Parathyroid adenoma (tissue), 2 donors: ENCODE results near the gene REG1B.

ENCODE experiments used
- H2AFZ ChIP-seq: fragments of 300-600 bp; sonication (generic); one replicate; pipeline ENCODE4 v1.7.0; 2017; ENCODE audit warnings: antibody characterized with exemption, mild to moderate bottlenecking
- H3K27ac ChIP-seq: fragments of 300-600 bp; sonication (generic); one replicate; pipeline ENCODE4 v1.7.0; 2017
- H3K27me3 ChIP-seq: fragments of 300-600 bp; sonication (generic); one replicate; pipeline ENCODE4 v1.7.0; 2017; ENCODE audit warnings: low read length; ENCODE audit not compliant: control insufficient read depth, insufficient read depth
- H3K36me3 ChIP-seq: fragments of 300-600 bp; sonication (generic); one replicate; pipeline ENCODE4 v1.7.0; 2017; ENCODE audit warnings: low read length; ENCODE audit not compliant: control insufficient read depth, insufficient read depth
- H3K4me1 ChIP-seq: fragments of 300-600 bp; sonication (generic); one replicate; pipeline ENCODE4 v1.7.0; 2017; ENCODE audit warnings: control low read depth
- H3K4me2 ChIP-seq: fragments of 300-600 bp; sonication (generic); one replicate; pipeline ENCODE4 v1.7.0; 2017; ENCODE audit warnings: low read length
- H3K4me3 ChIP-seq: fragments of 300-600 bp; sonication (generic); one replicate; pipeline ENCODE4 v1.7.0; 2017; ENCODE audit warnings: low read depth, low read length
- H3K79me2 ChIP-seq: fragments of 300-600 bp; sonication (generic); one replicate; pipeline ENCODE4 v1.7.0; 2017; ENCODE audit warnings: control low read depth
- H3K9ac ChIP-seq: fragments of 300-600 bp; sonication (generic); one replicate; pipeline ENCODE4 v1.7.0; 2017; ENCODE audit warnings: mild to moderate bottlenecking
- H3K9me3 ChIP-seq: fragments of 300-600 bp; sonication (generic); one replicate; pipeline ENCODE4 v1.7.0; 2017; ENCODE audit warnings: low read length; ENCODE audit not compliant: control insufficient read depth
- CTCF ChIP-seq: fragments of 300-600 bp; sonication (generic); IDR thresholded peaks from one replicate; pipeline ENCODE4 v1.7.0; 2017; ENCODE audit warnings: antibody characterized with exemption, mild to moderate bottlenecking
- donor health status: primary hyperparathyroidism.

REG1B gene

GRCh38 chr2:79090693-79091092 lies 2.9 kb upstream of the REG1B start:
- Histone ChIP-seq H3K9me3 (no peaks in the 10 kb centered on the region), H3K4me3 (no peak overlapping the region)

GRCh38 chr2:79086255-79086654 lies 1.5 kb downstream of the REG1B start:
- no peaks in the 10 kb centered on the region for H3K79me2 ChIP-seq
- no peak overlapping the region for H2AFZ ChIP-seq
- H3K27ac ChIP-seq, result no peak overlapping the region
- H3K36me3 ChIP-seq, result no peaks in the 10 kb centered on the region
- no peak for TF ChIP-seq CTCF
- H3K4me3 ChIP-seq, result no peak overlapping the region
- H3K4me2 ChIP-seq, result no peak overlapping the region
- no peaks in the 10 kb centered on the region for H3K9me3 ChIP-seq
- H3K9ac ChIP-seq, result no peak overlapping the region
- no peaks in the 10 kb centered on the region for H3K4me1 ChIP-seq
- H3K27me3 ChIP-seq, result no peaks in the 10 kb centered on the region

More at GRCh38 chr2:79090693-79091092, 2.9 kb upstream of the REG1B start:
- Histone ChIP-seq H3K4me2 (no peak overlapping the region), H3K27ac (no peak overlapping the region), H3K27me3 (no peaks in the 10 kb centered on the region), H3K4me1 (no peaks in the 10 kb centered on the region), H3K36me3 (no peaks in the 10 kb centered on the region), H2AFZ (no peak overlapping the region), H3K79me2 (no peaks in the 10 kb centered on the region), H3K9ac (no peak overlapping the region)
- TF ChIP-seq CTCF, result no peak

- H3K4me2 ChIP-seq, result no peak overlapping the region
- TF ChIP-seq CTCF, result no peak
- H3K9me3 ChIP-seq, result no peaks in the 10 kb centered on the region
- H2AFZ ChIP-seq, result no peak overlapping the region
- no peak overlapping the region for H3K27ac ChIP-seq
- no peaks in the 10 kb centered on the region for H3K79me2 ChIP-seq
- H3K4me1 ChIP-seq, result no peaks in the 10 kb centered on the region
- no peaks in the 10 kb centered on the region for H3K27me3 ChIP-seq
- H3K4me3 ChIP-seq, result no peak overlapping the region
- H3K36me3 ChIP-seq, result no peaks in the 10 kb centered on the region
- H3K9ac ChIP-seq, result no peak overlapping the region
Observed at GRCh38 chr2:79085382-79085781, 2.4 kb downstream of the REG1B start.

- no peaks in the 10 kb centered on the region for H3K79me2 ChIP-seq
Observed at GRCh38 chr2:79084495-79085135, 3.2 kb downstream of the REG1B start.

More at GRCh38 chr2:79084495-79085135, 3.2 kb downstream of the REG1B start:
- H3K9me3 ChIP-seq, result no peaks in the 10 kb centered on the region
- H3K27ac ChIP-seq, result no peak overlapping the region
- H3K9ac ChIP-seq, result no peak overlapping the region
- no peak overlapping the region for H3K4me2 ChIP-seq
- no peak for TF ChIP-seq CTCF
- no peaks in the 10 kb centered on the region for H3K36me3 ChIP-seq
- H3K4me1 ChIP-seq, result no peaks in the 10 kb centered on the region
- no peak overlapping the region for H3K4me3 ChIP-seq
- no peaks in the 10 kb centered on the region for H3K27me3 ChIP-seq
- H2AFZ ChIP-seq, result no peak overlapping the region
